Measurements from ENCODE around the gene CFAP298. TPM values are rescaled to one million over a fixed set of nuclear protein-coding genes. Genes with fewer than 3 reads are reported as not detected.

Gene CFAP298
- total and polyA plus RNA-seq, 2 of the 13 experiments (the other 11 are each of a cell fraction or from before 2014, with no cell fraction given), result 21.2 to 62.2 TPM

GRCh38 chr21:32612075-32612998 is at the start of gene CFAP298 (continued):
- TF ChIP-seq, protein P1, sequence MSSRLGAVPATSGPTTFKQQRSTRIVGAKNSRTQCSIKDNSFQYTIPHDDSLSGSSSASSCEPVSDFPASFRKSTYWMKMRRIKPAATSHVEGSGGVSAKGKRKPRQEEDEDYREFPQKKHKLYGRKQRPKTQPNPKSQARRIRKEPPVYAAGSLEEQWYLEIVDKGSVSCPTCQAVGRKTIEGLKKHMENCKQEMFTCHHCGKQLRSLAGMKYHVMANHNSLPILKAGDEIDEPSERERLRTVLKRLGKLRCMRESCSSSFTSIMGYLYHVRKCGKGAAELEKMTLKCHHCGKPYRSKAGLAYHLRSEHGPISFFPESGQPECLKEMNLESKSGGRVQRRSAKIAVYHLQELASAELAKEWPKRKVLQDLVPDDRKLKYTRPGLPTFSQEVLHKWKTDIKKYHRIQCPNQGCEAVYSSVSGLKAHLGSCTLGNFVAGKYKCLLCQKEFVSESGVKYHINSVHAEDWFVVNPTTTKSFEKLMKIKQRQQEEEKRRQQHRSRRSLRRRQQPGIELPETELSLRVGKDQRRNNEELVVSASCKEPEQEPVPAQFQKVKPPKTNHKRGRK (CRISPR knock-in tag; IDR thresholded peaks at IDR 0.05), result no peak
- no peak for TF ChIP-seq NFATC3 (CRISPR knock-in tag; IDR thresholded peaks at IDR 0.05)
- TF ChIP-seq ZHX1 (CRISPR knock-in tag; IDR thresholded peaks at IDR 0.05; ENCODE audit: low read depth), result peak; percentile 62; the same call in 1 of the 2 replicates
- TF ChIP-seq SMAD9 (CRISPR knock-in tag; IDR thresholded peaks at IDR 0.05), result no peak
- TF ChIP-seq, protein P2, sequence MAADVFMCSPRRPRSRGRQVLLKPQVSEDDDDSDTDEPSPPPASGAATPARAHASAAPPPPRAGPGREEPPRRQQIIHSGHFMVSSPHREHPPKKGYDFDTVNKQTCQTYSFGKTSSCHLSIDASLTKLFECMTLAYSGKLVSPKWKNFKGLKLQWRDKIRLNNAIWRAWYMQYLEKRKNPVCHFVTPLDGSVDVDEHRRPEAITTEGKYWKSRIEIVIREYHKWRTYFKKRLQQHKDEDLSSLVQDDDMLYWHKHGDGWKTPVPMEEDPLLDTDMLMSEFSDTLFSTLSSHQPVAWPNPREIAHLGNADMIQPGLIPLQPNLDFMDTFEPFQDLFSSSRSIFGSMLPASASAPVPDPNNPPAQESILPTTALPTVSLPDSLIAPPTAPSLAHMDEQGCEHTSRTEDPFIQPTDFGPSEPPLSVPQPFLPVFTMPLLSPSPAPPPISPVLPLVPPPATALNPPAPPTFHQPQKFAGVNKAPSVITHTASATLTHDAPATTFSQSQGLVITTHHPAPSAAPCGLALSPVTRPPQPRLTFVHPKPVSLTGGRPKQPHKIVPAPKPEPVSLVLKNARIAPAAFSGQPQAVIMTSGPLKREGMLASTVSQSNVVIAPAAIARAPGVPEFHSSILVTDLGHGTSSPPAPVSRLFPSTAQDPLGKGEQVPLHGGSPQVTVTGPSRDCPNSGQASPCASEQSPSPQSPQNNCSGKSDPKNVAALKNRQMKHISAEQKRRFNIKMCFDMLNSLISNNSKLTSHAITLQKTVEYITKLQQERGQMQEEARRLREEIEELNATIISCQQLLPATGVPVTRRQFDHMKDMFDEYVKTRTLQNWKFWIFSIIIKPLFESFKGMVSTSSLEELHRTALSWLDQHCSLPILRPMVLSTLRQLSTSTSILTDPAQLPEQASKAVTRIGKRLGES (CRISPR knock-in tag; IDR thresholded peaks at IDR 0.05; ENCODE audit: borderline replicate concordance), result no peak
- TF ChIP-seq NFE2 (CRISPR knock-in tag; IDR thresholded peaks at IDR 0.05), result no peak
- TF ChIP-seq YEATS2 (CRISPR knock-in tag; IDR thresholded peaks at IDR 0.05; ENCODE audit: borderline replicate concordance), result peak; percentile 78
- peak; percentile 89 for TF ChIP-seq KDM5A (IDR thresholded peaks at IDR 0.05; ENCODE audit: borderline replicate concordance, low read length)
- TF ChIP-seq PTBP1 (IDR thresholded peaks at IDR 0.05; ENCODE audit: low read depth, low read length, poor library complexity, severe bottlenecking), result no peak
- TF ChIP-seq SMAD3 (CRISPR knock-in tag; IDR thresholded peaks at IDR 0.05), result peak; percentile 64; the same call in 1 of the 2 replicates
- TF ChIP-seq FOXJ3 (CRISPR knock-in tag; IDR thresholded peaks at IDR 0.05; ENCODE audit: borderline replicate concordance), result peak; percentile 80
- TF ChIP-seq KLF9 (CRISPR knock-in tag; IDR thresholded peaks at IDR 0.05; ENCODE audit: low read depth), result no peak
- TF ChIP-seq SP5 (CRISPR knock-in tag; IDR thresholded peaks at IDR 0.05; ENCODE audit: borderline replicate concordance, low read depth), result no peak
- TF ChIP-seq ZNF749 (CRISPR knock-in tag; IDR thresholded peaks at IDR 0.05; ENCODE audit: borderline replicate concordance), result peak; percentile 95
- no peak for TF ChIP-seq ZFP41 (CRISPR knock-in tag; IDR thresholded peaks at IDR 0.05; ENCODE audit: borderline replicate concordance)
- TF ChIP-seq PLRG1 (conservative IDR thresholded peaks at IDR 0.05), result no peak
- no peak for TF ChIP-seq SETDB1 (CRISPR knock-in tag; IDR thresholded peaks at IDR 0.05; ENCODE audit: borderline replicate concordance)
- TF ChIP-seq, protein P3, sequence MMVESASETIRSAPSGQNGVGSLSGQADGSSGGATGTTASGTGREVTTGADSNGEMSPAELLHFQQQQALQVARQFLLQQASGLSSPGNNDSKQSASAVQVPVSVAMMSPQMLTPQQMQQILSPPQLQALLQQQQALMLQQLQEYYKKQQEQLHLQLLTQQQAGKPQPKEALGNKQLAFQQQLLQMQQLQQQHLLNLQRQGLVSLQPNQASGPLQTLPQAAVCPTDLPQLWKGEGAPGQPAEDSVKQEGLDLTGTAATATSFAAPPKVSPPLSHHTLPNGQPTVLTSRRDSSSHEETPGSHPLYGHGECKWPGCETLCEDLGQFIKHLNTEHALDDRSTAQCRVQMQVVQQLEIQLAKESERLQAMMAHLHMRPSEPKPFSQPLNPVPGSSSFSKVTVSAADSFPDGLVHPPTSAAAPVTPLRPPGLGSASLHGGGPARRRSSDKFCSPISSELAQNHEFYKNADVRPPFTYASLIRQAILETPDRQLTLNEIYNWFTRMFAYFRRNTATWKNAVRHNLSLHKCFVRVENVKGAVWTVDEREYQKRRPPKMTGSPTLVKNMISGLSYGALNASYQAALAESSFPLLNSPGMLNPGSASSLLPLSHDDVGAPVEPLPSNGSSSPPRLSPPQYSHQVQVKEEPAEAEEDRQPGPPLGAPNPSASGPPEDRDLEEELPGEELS (CRISPR knock-in tag; IDR thresholded peaks at IDR 0.05), result no peak; the same call in none of the 2 replicates
- peak; percentile 13; the same call in 1 of the 2 replicates for TF ChIP-seq ZNF335 (CRISPR knock-in tag; IDR thresholded peaks at IDR 0.05)
- TF ChIP-seq ZNF292 (CRISPR knock-in tag; IDR thresholded peaks at IDR 0.05; ENCODE audit: borderline replicate concordance, low read depth), result no peak

Measured in HepG2 (cell line).